HepG2 (cell line): ENCODE measurements around the gene PLIN3. TPM values are rescaled to one million over a fixed set of nuclear protein-coding genes. Genes with fewer than 3 reads are reported as not detected.

Source experiments
- AGO2 ChIP-seq: fragments of 200-400 bp; formaldehyde crosslinking; optimal IDR thresholded peaks from 2 replicates; pipeline ENCODE3; 2017; ENCODE audit warnings: mild to moderate bottlenecking, low read depth, low read length, moderate library complexity
- ARID4A ChIP-seq: sonication (generic); formaldehyde crosslinking; IDR thresholded peaks from 2 replicates; pipeline ENCODE4 v1.5.0; 2020; ENCODE audit warnings: mild to moderate bottlenecking, missing genetic modification reagents, borderline replicate concordance
- DNMT1 ChIP-seq: sonication (generic); formaldehyde crosslinking; IDR thresholded peaks from 2 replicates; pipeline ENCODE4 v1.5.1; 2020; ENCODE audit warnings: mild to moderate bottlenecking, missing genetic modification reagents
- EEA1 ChIP-seq: sonication (generic); formaldehyde crosslinking; IDR thresholded peaks from 2 replicates; pipeline ENCODE4 v1.5.1; 2020; ENCODE audit warnings: mild to moderate bottlenecking, missing genetic modification reagents, borderline replicate concordance
- EP300 ChIP-seq, 3 experiments: sonication (generic) in 1 of 3; formaldehyde crosslinking in 1 of 3; IDR thresholded peaks; 2 replicates each; pipeline versions ENCODE4 v1.5.1 to v1.6.1; 2011 to 2020; ENCODE audit warnings: low read depth in 2 of 3, low read length in 2 of 3, borderline replicate concordance in 1 of 3, improper control_type of control experiment in 1 of 3, mild to moderate bottlenecking in 1 of 3, missing genetic modification reagents in 1 of 3, moderate library complexity in 1 of 3
- GABPA ChIP-seq, 2 experiments: IDR thresholded peaks; 2 replicates each; pipeline ENCODE4 v1.6.1; 2011 to 2016; ENCODE audit warnings: low read depth in 2 of 2, low read length in 1 of 2, missing biosample characterization in 1 of 2, missing genetic modification characterization in 1 of 2
- GABPB1 ChIP-seq: IDR thresholded peaks from 2 replicates; pipeline ENCODE4 v1.6.1; 2016; ENCODE audit warnings: mild to moderate bottlenecking, missing genetic modification reagents, moderate library complexity, missing compliant biosample characterization
- HNRNPK ChIP-seq: fragments of 200-400 bp; formaldehyde crosslinking; IDR thresholded peaks from 2 replicates; pipeline ENCODE4 v1.6.1; 2018; ENCODE audit warnings: low read length, low read depth, moderate library complexity, mild to moderate bottlenecking; ENCODE audit not compliant: poor library complexity, severe bottlenecking
- MAX ChIP-seq: IDR thresholded peaks from 2 replicates; pipeline ENCODE4 v1.6.1; 2012; ENCODE audit warnings: inconsistent platforms
- MEIS1 ChIP-seq: sonication (generic); formaldehyde crosslinking; IDR thresholded peaks from 2 replicates; pipeline ENCODE4 v1.9.0; 2021; ENCODE audit warnings: mild to moderate bottlenecking, missing genetic modification reagents, moderate library complexity, borderline replicate concordance
- MTA1 ChIP-seq: sonication (generic); formaldehyde crosslinking; IDR thresholded peaks from 2 replicates; pipeline ENCODE4 v1.4.0; 2020; ENCODE audit warnings: missing genetic modification reagents, mild to moderate bottlenecking, borderline replicate concordance
- MYC ChIP-seq: sonication (generic); formaldehyde crosslinking; IDR thresholded peaks from 2 replicates; pipeline ENCODE4 v1.9.0; 2021; ENCODE audit warnings: missing genetic modification reagents, borderline replicate concordance
- PCBP1 ChIP-seq: fragments of 200-400 bp; formaldehyde crosslinking; IDR thresholded peaks from 2 replicates; pipeline ENCODE4 v1.6.1; 2017; ENCODE audit warnings: mild to moderate bottlenecking, low read depth, low read length, borderline replicate concordance
- SNRNP70 ChIP-seq: fragments of 200-400 bp; formaldehyde crosslinking; IDR thresholded peaks from 2 replicates; pipeline ENCODE4 v1.6.1; 2017; ENCODE audit warnings: mild to moderate bottlenecking, low read depth, low read length, moderate library complexity
- TFDP1 ChIP-seq: IDR thresholded peaks from 2 replicates; pipeline ENCODE4 v1.6.1; 2016; ENCODE audit warnings: missing compliant biosample characterization, missing genetic modification reagents, borderline replicate concordance
- ZBTB38 ChIP-seq: sonication (generic); formaldehyde crosslinking; IDR thresholded peaks from 2 replicates; pipeline ENCODE4 v1.5.1; 2020; ENCODE audit warnings: mild to moderate bottlenecking, missing genetic modification reagents
- ZBTB7A ChIP-seq: sonication (generic); formaldehyde crosslinking; IDR thresholded peaks from 2 replicates; pipeline ENCODE4 v1.8.0; 2022; ENCODE audit warnings: mild to moderate bottlenecking, missing genetic modification reagents
- ZC3H4 ChIP-seq: sonication (generic); formaldehyde crosslinking; IDR thresholded peaks from 2 replicates; pipeline ENCODE4 v1.4.0; 2020; ENCODE audit warnings: missing genetic modification reagents, borderline replicate concordance
- ZFX ChIP-seq: sonication (generic); formaldehyde crosslinking; IDR thresholded peaks from 2 replicates; pipeline ENCODE4 v1.4.0; 2020; ENCODE audit warnings: mild to moderate bottlenecking, low read depth, missing genetic modification reagents, moderate library complexity
- ZNF768 ChIP-seq: sonication (generic); formaldehyde crosslinking; IDR thresholded peaks from 2 replicates; pipeline ENCODE4 v1.4.0; 2020; ENCODE audit warnings: missing genetic modification reagents
- polyA plus RNA-seq, 8 experiments: library from polyadenylated mRNA; depleted of rRNA in 3 of 8; stranded (reverse) in 7 of 8; unstranded in 1 of 8; fragments of >200 nt; fragmentation: Illumina TruSeq in 4 of 8; extraction: Trizol in 4 of 8; gene quantifications; 2 replicates each; pipeline versions ENCODE4 v1.2.1 to v1.2.3, GENCODE V29; 2011 to 2016; ENCODE audit warnings: low read depth in 4 of 8, missing spikeins in 1 of 8, mixed read lengths in 1 of 8; ENCODE audit not compliant: insufficient read depth in 1 of 8
- total RNA-seq, 5 experiments: library from RNA; depleted of rRNA; stranded (reverse); fragments of >200 nt; fragmentation: Illumina TruSeq; extraction: Trizol; gene quantifications; 2 replicates each; pipeline ENCODE4 v1.2.3, GENCODE V29; 2016; ENCODE audit warnings: low read depth in 1 of 5

The PLIN3 gene
- total and polyA plus RNA-seq, 2 of the 13 experiments (the other 11 are each of a cell fraction or from before 2014, with no cell fraction given), result 49.3 to 57.9 TPM

- no peak for TF ChIP-seq GABPA (IDR thresholded peaks at IDR 0.05; ENCODE audit: low read depth, low read length)
- TF ChIP-seq GABPA (CRISPR knock-in tag; IDR thresholded peaks at IDR 0.05; ENCODE audit: low read depth), result 0 out of 2 replicates have a peak, but pooled peaks have one; percentile 13
- TF ChIP-seq ZBTB38 (CRISPR knock-in tag), result peak; percentile 46
- TF ChIP-seq MYC (CRISPR knock-in tag), result peak; percentile 28; the same call in 1 of the 2 replicates
- TF ChIP-seq AGO2, result peak; percentile 20
- no peak for TF ChIP-seq SNRNP70
- TF ChIP-seq EEA1 (CRISPR knock-in tag), result no peak
- TF ChIP-seq ZC3H4, result 0 out of 2 replicates have a peak, but pooled peaks have one; percentile 28
- TF ChIP-seq MAX, result peak; percentile 50; the same call in 1 of the 2 replicates
- TF ChIP-seq TFDP1, result no peak; the same call in 1 of the 2 replicates
- no peak for TF ChIP-seq ARID4A (CRISPR knock-in tag)
- no peak for TF ChIP-seq DNMT1 (CRISPR knock-in tag)
- 0 out of 2 replicates have a peak, but pooled peaks have one; percentile 36 for TF ChIP-seq ZBTB7A (CRISPR knock-in tag)
- no peak for TF ChIP-seq EP300 (IDR thresholded peaks at IDR 0.05; ENCODE audit: low read depth in 2 of 2, low read length in 2 of 2)
- no peak for TF ChIP-seq EP300 (CRISPR knock-in tag; IDR thresholded peaks at IDR 0.05; ENCODE audit: borderline replicate concordance)
- 0 out of 2 replicates have a peak, but pooled peaks have one; percentile 32 for TF ChIP-seq PCBP1
- TF ChIP-seq MEIS1 (CRISPR knock-in tag), result 0 out of 2 replicates have a peak, but pooled peaks have one; percentile 13
- TF ChIP-seq GABPB1 (CRISPR knock-in tag), result 0 out of 2 replicates have a peak, but pooled peaks have one; percentile 9
- peak; percentile 37; the same call in 1 of the 2 replicates for TF ChIP-seq ZFX (CRISPR knock-in tag)
- no peak for TF ChIP-seq MTA1 (CRISPR knock-in tag)
- no peak for TF ChIP-seq HNRNPK
- TF ChIP-seq ZNF768 (CRISPR knock-in tag), result peak; percentile 36; the same call in 1 of the 2 replicates
Measured at GRCh38 chr19:4910594-4911281, 43.3 kb upstream of the PLIN3 start (continued).
